NCI-H2196 treated with DMSO at 0.1 percent for 48 hours (cell line): ENCODE results near the gene SNED1.

Experiments used
- DNase-seq: peaks from one replicate; lab custom pipeline; 2025; ENCODE audit not compliant: unreplicated experiment; lab: John Stamatoyannopoulos, UW

The SNED1 gene

DNA sequence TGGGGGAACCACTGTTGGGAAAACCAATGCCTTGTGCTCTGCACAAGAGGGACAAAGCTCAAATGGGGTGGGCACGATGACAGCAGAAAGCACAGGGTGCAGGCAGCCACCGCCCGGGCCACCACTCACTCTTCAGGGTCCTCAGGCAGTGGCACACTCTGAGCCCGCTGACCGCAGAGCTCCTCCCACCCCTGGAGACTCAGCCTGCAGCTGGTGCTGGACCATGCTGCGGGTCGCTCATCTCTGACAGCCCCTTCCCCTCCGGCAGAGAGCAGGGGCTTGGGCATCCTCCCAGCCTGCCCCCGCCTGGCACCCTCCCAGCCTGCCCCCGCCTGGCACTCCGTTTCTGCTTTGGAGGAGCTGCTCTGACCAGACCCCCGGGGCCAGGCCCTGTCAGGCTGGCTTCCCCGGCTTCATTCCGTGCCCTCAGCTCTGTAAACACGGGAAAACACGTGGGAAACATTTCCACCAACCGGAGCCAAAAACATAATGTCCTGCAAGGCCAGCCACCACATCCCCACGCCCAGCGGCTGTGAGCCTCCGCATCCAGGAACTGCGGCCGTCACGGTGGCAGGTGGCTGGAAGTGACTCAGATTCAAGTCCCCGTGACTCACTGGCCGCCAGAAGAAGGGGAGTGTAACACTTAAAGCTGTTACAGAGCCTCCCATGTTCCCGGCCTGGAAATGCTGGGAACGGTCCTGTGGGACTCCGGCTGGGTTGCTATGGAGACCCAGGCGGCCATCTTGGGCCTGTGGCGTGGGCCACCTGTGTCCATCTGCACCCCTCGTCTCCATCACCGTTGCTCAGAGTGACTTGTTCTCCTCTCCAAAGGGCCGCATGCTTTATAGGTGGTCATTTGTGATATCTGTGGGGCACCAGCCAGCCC is 6.8 kb upstream of the SNED1 start:
- peak; percentile 29 for DNase-seq

DNA sequence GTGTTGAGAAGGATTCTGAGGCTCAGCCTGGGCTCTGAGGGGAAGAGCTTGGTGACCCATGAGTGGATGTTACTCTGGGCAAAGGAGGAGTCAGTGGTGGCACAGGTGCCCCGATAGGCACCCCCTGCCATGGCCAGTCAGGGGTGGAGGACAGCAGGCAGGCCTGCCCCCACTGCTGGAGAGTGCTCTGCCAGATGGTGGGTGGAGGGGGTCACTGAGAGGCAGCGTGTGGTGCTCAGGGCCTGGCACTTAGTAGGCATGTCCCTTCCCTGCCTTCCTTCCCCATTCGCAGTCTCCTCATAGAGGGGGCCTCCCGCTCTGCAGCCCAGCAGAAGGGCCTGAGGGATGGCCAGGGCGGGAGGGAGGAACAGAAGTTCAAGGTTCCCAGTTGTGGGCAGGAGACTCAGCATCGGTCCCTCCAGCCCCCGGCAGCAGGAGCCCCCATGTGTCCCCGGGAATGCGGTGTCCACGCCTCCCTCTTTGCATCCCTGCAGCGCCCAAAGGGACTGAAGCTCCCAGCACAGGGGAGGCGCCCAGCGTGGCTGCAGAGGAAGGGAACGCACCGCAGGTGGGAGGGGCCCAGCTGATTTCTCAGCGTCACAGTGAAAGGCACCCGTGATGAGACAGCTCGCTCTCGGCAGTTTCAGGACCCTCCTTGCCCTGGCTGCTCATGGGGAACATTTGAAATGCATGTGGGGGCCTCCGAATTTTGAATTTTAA is 5.7 kb upstream of the SNED1 start:
- DNase-seq = no peak

- DNase-seq = no peak
These were observed 4.8 kb upstream of the SNED1 start for GRCh38 chr2:240993446-240994170.

GRCh38 chr2:240994171-240994896 is 4.1 kb upstream of the SNED1 start:
- no peak for DNase-seq

DNA sequence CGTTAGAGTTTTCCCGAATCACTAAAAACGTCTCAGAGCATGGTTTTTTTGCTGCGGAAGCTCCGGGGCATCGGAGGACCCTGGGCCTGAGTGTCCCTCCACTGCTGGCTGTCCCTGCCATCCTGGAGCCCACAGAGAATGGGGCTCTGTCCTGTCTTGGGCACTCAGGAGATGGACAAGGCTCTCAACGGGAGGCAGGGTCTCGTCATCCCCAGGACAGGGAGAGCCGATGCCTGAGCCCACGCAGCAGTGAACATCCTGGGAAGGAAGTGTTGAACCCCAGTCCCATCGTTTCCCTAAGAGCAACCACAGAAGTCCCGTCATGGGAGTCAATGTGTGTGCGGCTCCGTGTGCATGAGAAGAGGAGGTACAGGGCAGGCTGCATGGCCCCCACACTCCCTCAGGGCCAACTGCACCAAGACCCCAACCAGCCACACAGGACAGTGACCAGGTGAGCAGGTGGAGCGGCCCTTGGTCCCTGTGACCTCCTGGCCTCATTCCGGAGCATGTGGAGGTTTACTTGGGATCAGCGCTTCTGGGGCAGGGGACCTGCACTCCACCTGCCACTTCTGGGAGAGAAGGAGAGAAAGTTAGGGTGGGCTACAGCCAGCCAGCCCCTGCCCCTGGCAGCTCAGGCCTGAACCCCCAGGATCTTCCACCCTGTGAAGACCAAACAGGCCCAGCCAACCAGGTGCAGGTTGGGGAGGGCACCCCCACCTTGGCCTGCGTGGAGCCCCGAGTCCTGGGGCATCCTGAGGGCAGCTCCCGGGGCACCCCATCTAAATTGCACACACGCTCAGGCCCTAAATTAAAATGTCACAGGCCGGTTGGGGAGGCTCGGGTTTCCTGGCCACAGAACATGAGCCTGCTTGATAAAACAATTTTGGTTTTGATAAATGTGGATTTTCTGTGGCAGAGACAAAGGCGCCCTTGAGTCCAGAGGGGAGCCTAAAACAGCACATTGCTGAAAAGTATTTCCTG is 3.1 kb upstream of the SNED1 start:
- DNase-seq = no peak

DNA sequence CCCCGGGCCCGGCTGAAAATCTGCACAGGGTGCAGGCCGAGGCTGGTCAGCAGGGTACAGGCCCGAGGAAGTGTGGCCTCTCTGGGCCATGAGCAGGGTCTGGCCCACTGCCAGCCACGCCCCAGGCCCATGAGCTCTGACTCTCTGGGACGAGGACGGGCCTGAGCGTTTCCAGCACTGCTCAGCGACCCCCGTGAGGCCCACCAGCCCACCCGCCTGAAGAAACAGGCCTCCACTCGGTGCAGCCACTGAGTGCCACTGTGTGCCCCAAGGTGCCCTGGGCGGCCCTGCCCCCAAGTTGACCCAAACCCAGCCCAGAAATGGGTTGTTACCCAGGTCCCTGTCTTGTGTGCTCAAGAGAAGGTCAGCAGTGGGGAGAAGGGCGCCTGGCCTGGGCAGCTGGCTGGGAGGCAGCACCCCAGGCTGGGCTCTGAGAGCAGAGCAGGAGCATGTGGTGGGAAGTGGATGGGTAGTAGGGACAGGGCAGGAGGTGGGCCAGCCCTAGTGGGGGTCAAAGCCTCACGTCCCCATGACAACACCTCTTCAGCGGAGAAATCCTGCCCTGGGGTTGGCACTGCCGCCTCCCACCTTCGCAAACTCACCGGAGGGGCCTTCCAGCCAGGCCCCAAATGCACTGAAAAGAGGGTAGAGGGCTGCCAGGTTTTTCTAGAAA is 2.1 kb upstream of the SNED1 start:
- DNase-seq = no peak

GRCh38 chr2:240996834-240997140 is 1.6 kb upstream of the SNED1 start:
- no peak for DNase-seq

GRCh38 chr2:240997141-240997855 is 1.1 kb upstream of the SNED1 start:
- no peak for DNase-seq

DNA sequence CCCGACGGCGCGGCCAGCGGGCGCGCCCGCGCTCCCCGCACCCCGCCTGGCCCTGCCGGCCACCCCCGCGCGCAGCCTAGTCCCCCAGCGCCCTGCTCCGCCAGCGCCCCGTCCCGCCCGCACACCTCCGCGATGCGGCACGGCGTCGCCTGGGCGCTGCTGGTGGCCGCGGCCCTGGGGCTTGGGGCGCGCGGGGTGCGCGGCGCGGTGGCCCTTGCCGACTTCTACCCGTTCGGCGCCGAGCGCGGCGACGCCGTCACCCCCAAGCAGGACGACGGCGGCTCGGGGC is 232 bp downstream of the SNED1 start:
- DNase-seq = no peak

DNA sequence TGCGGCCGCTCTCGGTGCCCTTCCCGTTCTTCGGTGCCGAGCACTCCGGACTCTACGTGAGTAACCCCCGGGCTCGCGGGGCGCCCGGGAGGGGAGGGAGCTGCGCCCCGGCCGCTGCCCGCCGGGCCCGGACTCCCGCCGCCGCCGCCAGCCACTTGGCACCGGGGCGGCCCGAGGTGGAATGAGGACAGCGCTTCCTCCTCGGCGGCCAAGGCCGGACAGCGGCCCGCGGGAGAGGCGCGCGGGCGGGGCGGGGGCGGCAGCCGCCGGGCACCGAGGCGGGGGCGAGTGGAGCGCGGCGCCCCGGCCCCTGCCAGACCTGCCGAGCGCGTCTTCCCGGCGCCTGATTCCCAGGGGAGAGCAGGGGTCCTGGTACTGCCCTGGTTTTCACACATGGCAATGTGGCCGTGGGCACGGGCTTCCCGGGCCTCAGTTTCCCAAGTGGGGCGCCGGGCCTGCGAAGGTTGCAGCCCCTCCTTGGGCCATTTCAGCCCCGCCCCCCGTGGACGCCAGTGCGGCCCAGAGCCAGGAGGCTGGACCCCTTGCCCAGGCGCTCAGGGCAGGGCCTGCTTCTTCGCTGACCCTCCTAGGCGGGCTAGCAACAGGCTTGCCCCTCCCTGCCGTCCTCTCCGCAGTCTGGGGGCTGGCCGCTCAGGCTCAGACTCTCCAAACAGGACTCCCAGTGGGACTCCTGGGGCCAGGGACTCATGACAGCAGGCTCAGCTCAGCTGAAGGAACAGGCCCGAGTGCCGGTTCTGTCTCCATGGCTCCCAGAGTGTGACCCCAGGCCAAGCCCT is 775 bp downstream of the SNED1 start:
- no peak for DNase-seq

- no peak for DNase-seq
These were observed 1.6 kb downstream of the SNED1 start for GRCh38 chr2:240999873-241000541.

DNA sequence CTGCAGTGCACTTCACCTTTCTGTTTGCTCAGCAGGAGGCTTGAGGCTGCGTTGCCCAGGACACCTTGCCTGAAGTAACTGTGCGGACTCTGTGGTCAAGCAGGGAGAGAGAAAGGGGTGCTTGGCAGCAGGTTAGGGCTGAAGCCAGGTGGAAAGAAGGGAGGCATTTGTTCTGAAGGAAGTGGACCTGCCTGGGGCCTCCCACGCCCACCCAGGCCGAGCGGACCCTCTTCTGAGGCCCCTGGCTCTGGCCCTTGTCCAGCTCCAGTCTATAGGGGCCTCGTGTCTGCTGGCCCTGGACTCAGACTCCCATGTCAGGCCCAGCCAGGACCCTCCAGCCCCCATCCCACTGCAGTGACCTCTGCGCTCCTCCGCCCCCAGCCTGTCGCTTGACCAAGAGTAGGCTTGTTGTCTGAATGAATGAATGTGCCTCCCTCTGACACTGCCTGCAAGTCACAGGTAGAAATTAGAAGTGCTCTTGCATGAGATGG is 2.5 kb downstream of the SNED1 start:
- DNase-seq = peak; percentile 53

- no peak for DNase-seq
These were observed 3.2 kb downstream of the SNED1 start for GRCh38 chr2:241001413-241002274.

- DNase-seq = no peak
These were observed 4.0 kb downstream of the SNED1 start for GRCh38 chr2:241002275-241003046.

DNA sequence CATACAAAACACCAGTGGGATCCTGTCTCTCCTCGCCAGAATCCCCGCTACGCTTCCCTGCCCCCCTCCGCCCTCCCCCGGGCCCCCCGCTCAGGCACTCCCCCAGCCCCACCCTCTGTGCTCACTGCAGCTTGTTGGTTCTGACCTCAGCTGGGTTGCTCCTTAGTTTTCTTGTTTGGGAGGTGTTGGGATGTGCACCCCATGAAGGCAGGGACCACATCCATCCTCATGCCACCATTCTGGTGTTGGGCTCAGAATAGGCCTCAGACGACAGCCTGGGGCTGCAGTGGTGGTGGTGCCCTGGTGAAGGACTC is 4.6 kb downstream of the SNED1 start:
- DNase-seq = no peak

GRCh38 chr2:241003369-241003768 is 5.0 kb downstream of the SNED1 start:
- no peak for DNase-seq
